Transverse colon (tissue), 4 donors: ENCODE data around the gene UNC5C. TPM values are rescaled to one million over a fixed set of nuclear protein-coding genes. Genes with fewer than 3 reads are reported as not detected.

Source experiments
- DNase-seq: peaks from one replicate; pipeline ENCODE4 v3.0.0-alpha.2; 2019
- H3K27ac ChIP-seq, 4 donors: fragments of 200-600 bp; sonication (generic); 2 replicates each; pipeline ENCODE4 v1.5.1; 2016 to 2018; ENCODE audit warnings: inconsistent platforms in 4 of 4
- H3K27me3 ChIP-seq: fragments of 200-600 bp; sonication (generic); 2 replicates; pipeline ENCODE4 v1.5.1; 2017; ENCODE audit warnings: inconsistent platforms
- H3K36me3 ChIP-seq, 4 donors: fragments of 200-600 bp; sonication (generic); 2 replicates each; pipeline ENCODE4 v1.5.1; 2017 to 2019; ENCODE audit warnings: inconsistent platforms in 4 of 4
- H3K4me1 ChIP-seq, 4 donors: fragments of 200-600 bp; sonication (generic); 2 replicates each; pipeline ENCODE4 v1.5.1; 2017 to 2020; ENCODE audit warnings: inconsistent platforms in 4 of 4
- H3K4me3 ChIP-seq, 4 donors: fragments of 200-600 bp; sonication (generic); 1 replicate in 1 of 4; 2 replicates in 3 of 4; pipeline versions ENCODE4 v1.5.1 to v1.6.1; 2017 to 2019; ENCODE audit warnings: inconsistent platforms in 4 of 4
- H3K9me3 ChIP-seq, 2 donors: fragments of 200-600 bp; sonication (generic); 2 replicates each; pipeline ENCODE4 v1.5.1; 2017 to 2019; ENCODE audit warnings: inconsistent platforms in 2 of 2
- CTCF ChIP-seq, 5 experiments: fragments of 200-600 bp in 3 of 5; fragments of 450-650 bp in 2 of 5; sonication (generic) in 3 of 5; IDR thresholded peaks; 1 replicate in 2 of 5; 2 replicates in 3 of 5; pipeline ENCODE4 v1.5.1; 2016 to 2017; ENCODE audit warnings: antibody characterized with exemption in 5 of 5, inconsistent platforms in 3 of 5, mild to moderate bottlenecking in 2 of 5, moderate library complexity in 1 of 5
- EP300 ChIP-seq: sonication (generic); formaldehyde crosslinking; IDR thresholded peaks from one replicate; pipeline ENCODE4 v1.6.1; 2017; ENCODE audit warnings: antibody characterized with exemption, low read depth
- POLR2A ChIP-seq: fragments of 450-650 bp; IDR thresholded peaks from one replicate; pipeline ENCODE4 v1.6.1; 2016; ENCODE audit warnings: antibody characterized with exemption, mild to moderate bottlenecking, moderate library complexity
- POLR2AphosphoS5 ChIP-seq, 3 donors: sonication (generic); formaldehyde crosslinking; IDR thresholded peaks; one replicate each; pipeline ENCODE4 v1.6.1; 2016; ENCODE audit warnings: antibody characterized with exemption in 3 of 3
- WGBS, 2 donors: methylation state at CpG; one replicate each; pipeline ENCODE4 v1.1.5; 2018; ENCODE audit warnings: low coverage in 1 of 2; 5-methylcytosine and 5-hydroxymethylcytosine counted together
- in situ Hi-C, 4 donors: fragments of 200-750 bp; cut with MboI; loops; one replicate each; pipeline versions ENCODE4 v1.15.0 to v1.15.1; 2017; ENCODE audit warnings: low sequenced_read_pairs in 3 of 4, low pct_ligation_motif_present in 1 of 4, low pct_unique_long_range_greater_than_20kb in 1 of 4
- intact Hi-C: fragments of 100-400 bp; cut with DNase I; formaldehyde crosslinking; loops from one replicate; pipeline ENCODE4 v1.15.1; 2023; ENCODE audit warnings: low total_unique reads
- total RNA-seq, 4 donors: library from RNA; depleted of rRNA; stranded (reverse); fragments of >200 nt; gene quantifications; one replicate each; pipeline ENCODE4 v1.1.0, GENCODE V29; 2016

UNC5C gene
- total RNA-seq, 4 donors from 2014 or later: 4.5 to 6.8 (median 4.8) TPM

GRCh38 chr4:95462921-95463320 is 85.9 kb downstream of the UNC5C start:
- intact Hi-C loops: no loop called here
- in situ Hi-C loops: no loop called here
- 81% methylated on average over 8 of the region's 8 CpGs; no CpG with 5 or more reads in 1 of the 2 donors for WGBS, 2 donors
- no peak overlapping the region for H3K4me3 ChIP-seq
- H3K9me3 ChIP-seq: no peaks in the 10 kb centered on the region
- no peaks in the 10 kb centered on the region for H3K27me3 ChIP-seq
- DNase-seq: no peak
- H3K4me1 ChIP-seq: no peaks in the 10 kb centered on the region
- no peak overlapping the region for H3K27ac ChIP-seq
- H3K36me3 ChIP-seq: no peaks in the 10 kb centered on the region
- no peak for TF ChIP-seq CTCF (IDR thresholded peaks at IDR 0.05)
- no peak for TF ChIP-seq POLR2AphosphoS5 (IDR thresholded peaks at IDR 0.05)
- TF ChIP-seq POLR2A: no peak
- no peak for TF ChIP-seq EP300

- Histone ChIP-seq H3K4me1 (no peaks in the 10 kb centered on the region), H3K36me3 (no peaks in the 10 kb centered on the region), H3K27me3 (no peaks in the 10 kb centered on the region), H3K4me3 (no peak overlapping the region), H3K9me3 (no peaks in the 10 kb centered on the region), H3K27ac (no peak overlapping the region)
- TF ChIP-seq POLR2AphosphoS5 (IDR thresholded peaks at IDR 0.05) (no peak), EP300 (no peak), POLR2A (no peak), CTCF (IDR thresholded peaks at IDR 0.05) (no peak)
- WGBS, 2 donors: 71 to 72% methylated on average over 4 of the region's 4 CpGs
- intact Hi-C loops (no loop called here), in situ Hi-C loops (no loop called here)
- no peak for DNase-seq
Measured at GRCh38 chr4:95457353-95457752, 91.4 kb downstream of the UNC5C start.

GRCh38 chr4:95450294-95450693 is 98.5 kb downstream of the UNC5C start:
- no peaks in the 10 kb centered on the region for H3K4me1 ChIP-seq
- no peak for TF ChIP-seq POLR2AphosphoS5 (IDR thresholded peaks at IDR 0.05)
- no peak overlapping the region for H3K4me3 ChIP-seq
- no peaks in the 10 kb centered on the region for H3K27me3 ChIP-seq
- no peak for DNase-seq
- WGBS, 2 donors: 89 to 95% methylated on average over 2 of the region's 2 CpGs
- no peak overlapping the region for H3K27ac ChIP-seq
- H3K9me3 ChIP-seq: no peaks in the 10 kb centered on the region
- intact Hi-C loops: no loop called here
- no peaks in the 10 kb centered on the region for H3K36me3 ChIP-seq
- in situ Hi-C loops: no loop called here

GRCh38 chr4:95446173-95446572 is 102.6 kb downstream of the UNC5C start:
- no peaks in the 10 kb centered on the region for H3K4me1 ChIP-seq
- intact Hi-C loops (no loop called here), in situ Hi-C loops (no loop called here)
- no peaks in the 10 kb centered on the region for H3K9me3 ChIP-seq
- DNase-seq: no peak
- no peaks in the 10 kb centered on the region for H3K27me3 ChIP-seq
- no peak for TF ChIP-seq CTCF (IDR thresholded peaks at IDR 0.05)
- TF ChIP-seq POLR2A: no peak
- no peak for TF ChIP-seq POLR2AphosphoS5 (IDR thresholded peaks at IDR 0.05)
- TF ChIP-seq EP300: no peak
- H3K4me3 ChIP-seq: no peak overlapping the region
- 87 to 88% methylated on average over 4 of the region's 4 CpGs for WGBS, 2 donors
- no peak overlapping the region for H3K27ac ChIP-seq
- H3K36me3 ChIP-seq: no peaks in the 10 kb centered on the region

- Histone ChIP-seq H3K4me1 (no peaks in the 10 kb centered on the region), H3K27me3 (no peaks in the 10 kb centered on the region), H3K9me3 (no peaks in the 10 kb centered on the region), H3K4me3 (no peak overlapping the region), H3K27ac (no peak overlapping the region), H3K36me3 (no peaks in the 10 kb centered on the region)
- no peak for TF ChIP-seq POLR2AphosphoS5 (IDR thresholded peaks at IDR 0.05)
- TF ChIP-seq CTCF (IDR thresholded peaks at IDR 0.05): no peak
- no peak for TF ChIP-seq POLR2A
- no peak for TF ChIP-seq EP300
- intact Hi-C loops: no loop called here
- 78 to 81% methylated on average over 5 of the region's 5 CpGs for WGBS, 2 donors
- no peak for DNase-seq
- in situ Hi-C loops: no loop called here
Measured at GRCh38 chr4:95445251-95445650, 103.5 kb downstream of the UNC5C start.
